ENCODE results near the gene GPHN. TPM values are rescaled to one million over a fixed set of nuclear protein-coding genes. Genes with fewer than 3 reads are reported as not detected.

Gene GPHN
- total RNA-seq, 1 donor = 8.3 TPM

DNA sequence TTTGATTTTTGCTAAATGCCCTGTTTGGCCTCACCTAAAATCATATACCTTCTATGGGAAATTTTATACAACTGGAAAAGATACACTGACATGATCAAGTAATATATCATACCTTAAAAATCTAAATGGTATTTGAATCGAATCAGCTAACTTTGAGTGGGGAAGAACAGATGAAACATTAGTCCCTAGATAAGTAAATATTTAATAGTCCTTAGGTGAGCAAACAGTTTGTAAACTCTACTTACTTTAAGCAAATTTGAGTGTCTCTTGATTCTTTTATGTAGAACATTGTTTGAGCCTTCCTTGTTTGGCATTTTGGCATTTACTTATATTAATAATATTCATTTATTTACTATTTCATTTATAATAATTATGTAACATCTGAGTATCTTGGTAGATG is 485.6 kb downstream of the GPHN start:
- TF ChIP-seq, protein P1, sequence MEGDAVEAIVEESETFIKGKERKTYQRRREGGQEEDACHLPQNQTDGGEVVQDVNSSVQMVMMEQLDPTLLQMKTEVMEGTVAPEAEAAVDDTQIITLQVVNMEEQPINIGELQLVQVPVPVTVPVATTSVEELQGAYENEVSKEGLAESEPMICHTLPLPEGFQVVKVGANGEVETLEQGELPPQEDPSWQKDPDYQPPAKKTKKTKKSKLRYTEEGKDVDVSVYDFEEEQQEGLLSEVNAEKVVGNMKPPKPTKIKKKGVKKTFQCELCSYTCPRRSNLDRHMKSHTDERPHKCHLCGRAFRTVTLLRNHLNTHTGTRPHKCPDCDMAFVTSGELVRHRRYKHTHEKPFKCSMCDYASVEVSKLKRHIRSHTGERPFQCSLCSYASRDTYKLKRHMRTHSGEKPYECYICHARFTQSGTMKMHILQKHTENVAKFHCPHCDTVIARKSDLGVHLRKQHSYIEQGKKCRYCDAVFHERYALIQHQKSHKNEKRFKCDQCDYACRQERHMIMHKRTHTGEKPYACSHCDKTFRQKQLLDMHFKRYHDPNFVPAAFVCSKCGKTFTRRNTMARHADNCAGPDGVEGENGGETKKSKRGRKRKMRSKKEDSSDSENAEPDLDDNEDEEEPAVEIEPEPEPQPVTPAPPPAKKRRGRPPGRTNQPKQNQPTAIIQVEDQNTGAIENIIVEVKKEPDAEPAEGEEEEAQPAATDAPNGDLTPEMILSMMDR (IDR thresholded peaks at IDR 0.05; ENCODE audit: extremely low read depth, low read depth, low read length) = no peak

DNA sequence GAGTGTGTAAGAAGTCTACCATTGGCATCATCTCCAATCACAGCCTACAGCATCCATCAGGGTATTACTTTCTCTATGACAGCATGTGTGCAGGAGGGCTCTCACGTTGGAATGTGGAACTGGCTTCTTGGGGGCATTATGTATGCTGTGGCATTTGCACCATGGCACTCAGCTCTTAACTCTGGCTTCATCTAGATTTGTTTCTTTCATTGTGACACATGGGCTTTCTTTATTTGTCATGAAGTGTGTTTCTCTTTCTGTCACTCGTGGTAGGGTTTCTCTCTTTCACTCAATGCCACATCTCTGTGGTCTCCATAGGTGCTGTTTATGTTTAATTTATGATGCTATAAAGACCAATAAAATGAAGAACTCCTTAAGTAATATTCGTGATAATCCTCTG is 490.1 kb downstream of the GPHN start:
- no peaks in the 10 kb centered on the region for H3K4me1 ChIP-seq (ENCODE audit: insufficient read depth, low read length)
- H4K20me1 ChIP-seq (ENCODE audit: insufficient read depth, low read length) = no peaks in the 10 kb centered on the region
- no peaks in the 10 kb centered on the region for H3K36me3 ChIP-seq (ENCODE audit: insufficient read depth, low read length)
- no peak for DNase-seq (ENCODE audit: insufficient read length, low spot score, missing footprints)
- no peak overlapping the region for H3K4me3 ChIP-seq (ENCODE audit: insufficient read depth, low read length)
- H3K9me3 ChIP-seq (ENCODE audit: low read depth, low read length) = no peaks in the 10 kb centered on the region
- H3K27me3 ChIP-seq (ENCODE audit: insufficient read depth, low read length) = no peaks in the 10 kb centered on the region
- TF ChIP-seq, protein P1 (IDR thresholded peaks at IDR 0.05; ENCODE audit: extremely low read depth, low read depth, low read length) = no peak
- H3K27ac ChIP-seq (ENCODE audit: low read depth, low read length) = no peak overlapping the region
- H3K79me2 ChIP-seq (ENCODE audit: insufficient read depth, low read length) = no peaks in the 10 kb centered on the region
- no peak overlapping the region for H3K4me2 ChIP-seq (ENCODE audit: insufficient read depth, low read length)
- H2AFZ ChIP-seq (ENCODE audit: low read length) = no peak overlapping the region

More for the DNA sequence above, 485.6 kb downstream of the GPHN start:
- H3K27ac ChIP-seq (ENCODE audit: low read depth, low read length) = no peak overlapping the region
- no peak for DNase-seq (ENCODE audit: insufficient read length, low spot score, missing footprints)
- H3K79me2 ChIP-seq (ENCODE audit: insufficient read depth, low read length) = no peaks in the 10 kb centered on the region
- H2AFZ ChIP-seq (ENCODE audit: low read length) = no peak overlapping the region
- no peaks in the 10 kb centered on the region for H3K27me3 ChIP-seq (ENCODE audit: insufficient read depth, low read length)
- H4K20me1 ChIP-seq (ENCODE audit: insufficient read depth, low read length) = no peaks in the 10 kb centered on the region
- H3K4me3 ChIP-seq (ENCODE audit: insufficient read depth, low read length) = no peak overlapping the region
- no peaks in the 10 kb centered on the region for H3K9me3 ChIP-seq (ENCODE audit: low read depth, low read length)
- no peak overlapping the region for H3K4me2 ChIP-seq (ENCODE audit: insufficient read depth, low read length)
- H3K4me1 ChIP-seq (ENCODE audit: insufficient read depth, low read length) = no peaks in the 10 kb centered on the region
- H3K36me3 ChIP-seq (ENCODE audit: insufficient read depth, low read length) = no peaks in the 10 kb centered on the region

DNA sequence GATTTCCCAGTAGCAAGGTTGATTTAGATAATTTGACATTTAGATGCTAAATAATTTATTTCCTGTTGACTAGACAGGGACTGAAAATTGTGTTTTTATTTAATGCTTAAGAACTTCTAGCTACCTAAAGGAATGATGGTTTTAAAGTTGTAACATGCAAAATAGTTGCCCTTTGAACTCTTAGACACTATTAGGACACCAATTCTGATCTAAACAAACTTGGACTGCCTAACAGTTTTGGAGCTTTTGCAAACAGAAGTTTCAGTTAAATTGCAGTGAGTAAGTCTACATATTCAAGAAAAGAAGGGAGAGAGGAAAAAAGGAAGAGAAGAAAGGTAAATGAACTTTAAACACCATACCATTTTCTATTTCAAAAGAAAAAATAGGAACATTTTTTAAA is 492.0 kb downstream of the GPHN start:
- H3K79me2 ChIP-seq (ENCODE audit: insufficient read depth, low read length) = no peaks in the 10 kb centered on the region
- H2AFZ ChIP-seq (ENCODE audit: low read length) = no peak overlapping the region
- H3K27ac ChIP-seq (ENCODE audit: low read depth, low read length) = no peak overlapping the region
- no peak for DNase-seq (ENCODE audit: insufficient read length, low spot score, missing footprints)
- H3K27me3 ChIP-seq (ENCODE audit: insufficient read depth, low read length) = no peaks in the 10 kb centered on the region
- H3K4me2 ChIP-seq (ENCODE audit: insufficient read depth, low read length) = no peak overlapping the region
- no peaks in the 10 kb centered on the region for H3K9me3 ChIP-seq (ENCODE audit: low read depth, low read length)
- H3K4me1 ChIP-seq (ENCODE audit: insufficient read depth, low read length) = peaks cover 16% of the 10 kb centered on the region
- H3K4me3 ChIP-seq (ENCODE audit: insufficient read depth, low read length) = no peak overlapping the region
- TF ChIP-seq, protein P1 (IDR thresholded peaks at IDR 0.05; ENCODE audit: extremely low read depth, low read depth, low read length) = no peak
- H3K36me3 ChIP-seq (ENCODE audit: insufficient read depth, low read length) = no peaks in the 10 kb centered on the region
- no peaks in the 10 kb centered on the region for H4K20me1 ChIP-seq (ENCODE audit: insufficient read depth, low read length)

DNA sequence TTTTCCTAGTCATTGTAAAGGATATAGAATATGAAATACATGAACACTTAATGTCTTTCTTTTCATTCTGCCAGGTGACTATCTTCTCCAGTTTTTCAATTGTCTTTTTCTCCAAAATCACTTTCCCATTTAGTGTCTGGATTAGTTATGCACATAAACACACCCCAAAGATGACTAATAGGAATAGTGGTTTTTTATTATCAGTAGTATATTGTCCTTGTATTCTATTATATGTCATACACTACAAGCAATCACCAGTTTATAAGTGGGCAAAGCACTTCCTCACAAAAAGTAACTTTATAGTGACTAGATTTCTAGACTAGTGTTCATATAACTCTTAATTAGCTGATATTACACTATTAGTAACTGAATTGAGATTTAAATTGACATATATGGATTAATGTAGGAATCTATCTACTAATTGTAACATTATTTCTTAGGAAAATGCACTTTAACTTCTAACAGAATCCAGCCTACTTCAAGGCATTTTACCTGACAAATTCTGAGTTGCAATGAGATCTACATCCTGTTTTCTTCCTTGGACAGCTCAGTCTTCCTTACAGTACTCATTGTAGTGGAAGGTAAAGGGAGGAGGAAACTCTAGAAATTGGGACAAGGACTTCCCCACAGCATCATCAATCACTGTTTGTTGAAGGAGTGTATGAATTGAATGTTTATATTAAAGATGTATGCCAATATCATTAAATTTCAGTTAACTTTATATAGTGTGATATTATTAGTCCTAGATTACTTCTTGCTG is 495.2 kb downstream of the GPHN start:
- Histone ChIP-seq H2AFZ (ENCODE audit: low read length) (no peak overlapping the region), H3K79me2 (ENCODE audit: insufficient read depth, low read length) (no peaks in the 10 kb centered on the region), H3K36me3 (ENCODE audit: insufficient read depth, low read length) (no peaks in the 10 kb centered on the region), H3K4me1 (ENCODE audit: insufficient read depth, low read length) (peaks cover 19% of the 10 kb centered on the region), H3K27me3 (ENCODE audit: insufficient read depth, low read length) (no peaks in the 10 kb centered on the region), H3K27ac (ENCODE audit: low read depth, low read length) (peak overlapping the region; percentile 31), H4K20me1 (ENCODE audit: insufficient read depth, low read length) (no peaks in the 10 kb centered on the region), H3K4me3 (ENCODE audit: insufficient read depth, low read length) (no peak overlapping the region), H3K9me3 (ENCODE audit: low read depth, low read length) (no peaks in the 10 kb centered on the region), H3K4me2 (ENCODE audit: insufficient read depth, low read length) (no peak overlapping the region)
- TF ChIP-seq, protein P1 (IDR thresholded peaks at IDR 0.05; ENCODE audit: extremely low read depth, low read depth, low read length) = no peak
- no peak for DNase-seq (ENCODE audit: insufficient read length, low spot score, missing footprints)
